Erythroblast (primary cell): Measurements from ENCODE around the gene ZNF513.

ENCODE experiments used
- GATA1 ChIP-seq: IDR thresholded peaks from 2 replicates; pipeline ENCODE4 v1.6.1; 2011; ENCODE audit warnings: low read depth, mild to moderate bottlenecking, control low read depth, low read length, moderate library complexity
- POLR2A ChIP-seq: IDR thresholded peaks from 2 replicates; pipeline ENCODE4 v1.6.1; 2011; ENCODE audit warnings: mild to moderate bottlenecking, low read length

DNA sequence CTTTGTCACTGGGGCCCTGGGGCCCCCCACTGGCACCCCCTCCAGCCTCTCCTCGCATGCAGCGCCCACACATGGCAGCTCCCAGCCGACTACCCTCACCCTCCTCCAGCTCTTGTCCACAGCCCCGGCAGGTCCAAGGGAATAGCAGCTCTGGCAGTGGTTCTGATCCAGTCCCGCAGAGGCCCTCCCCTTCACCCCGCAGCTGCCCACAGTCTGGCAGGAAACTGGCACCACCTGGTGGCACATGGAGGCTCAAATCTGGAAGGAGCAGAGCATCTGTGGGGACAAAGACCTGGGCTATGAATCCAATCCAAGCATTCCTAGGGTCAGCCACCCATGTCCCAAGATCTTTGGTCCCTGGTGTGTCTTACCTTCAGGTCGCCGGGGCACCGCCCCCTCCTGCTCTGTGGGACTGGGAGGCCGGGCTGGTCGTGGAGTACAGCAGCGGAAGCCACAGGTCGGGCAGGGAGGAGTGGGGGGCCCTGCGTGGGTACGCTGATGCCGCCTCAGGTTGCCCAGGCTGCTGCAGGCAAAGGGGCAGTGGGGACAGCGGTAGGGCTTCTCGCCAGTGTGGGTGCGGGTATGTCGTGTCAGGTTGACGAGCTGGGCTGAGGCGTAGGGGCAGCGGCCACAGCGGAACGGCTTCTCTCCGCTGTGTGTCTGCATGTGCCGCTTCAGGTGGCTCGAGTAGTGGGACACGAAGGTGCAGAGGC, 2.3 kb downstream of the ZNF513 start:
- peak; percentile 22 for TF ChIP-seq POLR2A
- no peak for TF ChIP-seq GATA1
